ENCODE results near the gene CCDC71L. TPM values are rescaled to one million over a fixed set of nuclear protein-coding genes. Genes with fewer than 3 reads are reported as not detected.

The CCDC71L gene
- polyA plus RNA-seq, 3 donors = 4.9 to 146 (median 60.8) TPM

DNA sequence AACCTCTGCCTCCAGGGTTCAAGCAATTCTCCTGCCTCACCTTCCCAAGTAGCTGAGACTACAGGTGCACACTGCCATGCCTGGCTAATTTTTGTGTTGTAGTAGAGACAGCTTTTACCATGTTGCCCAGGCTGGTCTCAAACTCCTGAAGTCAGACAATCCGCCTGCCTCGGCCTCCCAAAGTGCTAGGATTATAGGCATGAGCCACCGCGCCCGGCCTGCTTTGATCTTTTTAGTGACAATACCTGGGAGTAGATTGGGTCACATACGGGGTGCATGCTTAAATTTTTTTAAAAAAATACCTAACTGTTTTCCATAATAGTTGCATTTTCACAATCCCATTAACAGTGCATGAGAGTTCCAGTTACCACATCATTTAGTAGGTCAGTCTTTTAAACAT is 47.7 kb downstream of the CCDC71L start:
- 95 to 96% (median 95%) methylated on average over 6 of the region's 6 CpGs for WGBS, 3 donors
- H3K27ac ChIP-seq (ENCODE audit: low read depth, low read length) = no peak overlapping the region

DNA sequence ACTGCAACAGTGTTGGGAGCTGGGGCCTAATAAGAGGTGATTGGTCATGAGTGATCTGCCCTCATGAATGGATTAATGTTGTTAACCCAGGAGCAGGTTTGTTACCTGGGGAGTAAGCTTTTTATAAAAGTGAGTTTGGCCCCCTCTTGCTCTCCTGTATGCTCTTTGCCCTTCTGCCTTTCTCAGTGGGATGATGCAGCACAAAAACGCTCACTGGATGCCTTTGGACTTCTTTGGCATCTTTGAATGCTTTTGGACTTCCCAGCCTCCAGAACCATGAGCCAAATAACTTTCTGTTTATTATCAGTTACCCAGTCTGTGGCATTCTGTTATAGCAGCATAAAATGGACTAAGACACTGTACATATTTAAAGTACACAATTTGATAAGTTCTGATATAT is 48.5 kb downstream of the CCDC71L start:
- 79 to 94% (median 91%) methylated on average over 1 of the region's 1 CpG for WGBS, 3 donors
- H3K27ac ChIP-seq (ENCODE audit: low read depth, low read length) = no peak overlapping the region

DNA sequence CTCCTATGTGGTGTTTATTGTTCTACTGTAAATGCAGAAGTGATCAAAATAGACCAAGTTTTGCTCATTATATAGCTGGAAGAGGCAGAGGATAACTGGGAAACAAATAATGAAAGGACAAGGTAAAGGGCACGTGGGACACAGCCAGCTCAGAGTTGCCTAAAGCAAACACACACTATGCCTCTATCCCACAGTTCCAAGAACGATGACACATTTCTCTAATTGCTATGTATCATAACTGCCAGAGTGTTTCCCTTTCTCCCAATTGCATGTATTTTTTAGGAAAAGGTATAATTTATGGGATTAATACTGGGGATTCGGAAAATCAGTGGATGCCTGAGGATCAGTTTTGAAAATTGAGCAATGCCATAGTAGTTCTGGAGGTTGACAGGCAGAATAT is 49.0 kb downstream of the CCDC71L start:
- no peak overlapping the region for H3K27ac ChIP-seq (ENCODE audit: low read depth, low read length)
- WGBS, 3 donors = 70 to 83% (median 77%) methylated on average over 3 of the region's 3 CpGs

DNA sequence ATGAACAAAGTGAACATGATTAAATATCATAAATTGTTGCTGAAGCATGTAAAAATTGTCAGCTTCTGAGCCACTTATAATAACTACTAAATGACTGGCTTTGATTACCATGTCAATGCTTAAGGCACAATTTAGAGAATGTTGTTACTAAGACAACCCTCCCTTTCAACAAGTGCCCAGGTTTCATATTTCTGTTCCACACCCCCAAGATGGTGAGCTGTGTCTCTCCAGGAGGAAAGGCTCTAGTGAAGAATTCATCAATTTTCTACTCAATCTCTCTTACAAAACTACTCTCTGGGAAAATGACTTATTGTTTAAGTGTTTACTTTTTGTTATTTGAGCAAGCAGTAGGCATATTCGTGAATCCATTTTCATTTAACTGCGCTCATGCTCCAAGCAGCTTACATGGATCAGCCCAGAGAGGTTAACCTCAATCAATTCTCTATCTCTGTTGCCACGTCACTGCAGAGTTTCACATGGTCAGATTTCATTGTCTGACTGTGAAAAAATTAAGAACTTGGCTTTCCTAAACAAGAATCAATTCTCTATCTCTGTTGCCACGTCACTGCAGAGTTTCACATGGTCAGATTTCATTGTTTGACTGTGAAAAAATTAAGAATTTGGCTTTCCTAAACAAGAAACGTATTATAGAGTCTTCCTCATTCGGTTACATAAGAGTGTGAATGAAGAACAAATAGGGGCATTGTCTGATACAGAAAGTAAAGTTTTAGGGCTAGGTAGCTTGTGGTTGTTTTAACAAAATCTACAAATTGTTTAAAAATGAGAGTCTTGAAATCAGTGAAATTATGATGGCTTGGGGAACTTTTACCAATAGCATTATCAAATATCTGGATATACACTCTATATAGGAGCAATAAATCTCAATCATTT is 49.7 kb downstream of the CCDC71L start:
- WGBS, 3 donors = 48 to 80% (median 76%) methylated on average over 6 of the region's 6 CpGs
- no peak overlapping the region for H3K27ac ChIP-seq (ENCODE audit: low read depth, low read length)

DNA sequence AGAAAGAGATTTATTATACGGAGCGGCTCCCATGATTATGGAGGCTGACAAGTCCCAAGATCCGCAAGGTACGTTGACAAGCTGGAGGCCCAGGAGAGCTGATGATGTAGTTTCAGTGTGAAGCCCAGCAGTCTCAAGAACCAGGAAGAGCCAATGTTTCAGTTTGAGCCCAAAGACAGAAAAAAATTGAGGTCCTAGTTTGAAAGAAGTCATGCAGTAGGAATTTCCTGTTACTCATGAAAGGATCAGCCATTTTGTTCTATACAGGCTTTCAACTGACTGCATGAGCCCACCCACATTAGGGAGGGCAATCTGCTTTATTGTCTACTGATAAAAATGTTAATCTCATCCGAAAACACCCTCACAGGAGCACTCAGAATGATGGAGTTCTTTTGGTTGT is 51.5 kb downstream of the CCDC71L start:
- WGBS, 3 donors = 91 to 97% (median 93%) methylated on average over 5 of the region's 5 CpGs
- H3K27ac ChIP-seq (ENCODE audit: low read depth, low read length) = no peak overlapping the region

DNA sequence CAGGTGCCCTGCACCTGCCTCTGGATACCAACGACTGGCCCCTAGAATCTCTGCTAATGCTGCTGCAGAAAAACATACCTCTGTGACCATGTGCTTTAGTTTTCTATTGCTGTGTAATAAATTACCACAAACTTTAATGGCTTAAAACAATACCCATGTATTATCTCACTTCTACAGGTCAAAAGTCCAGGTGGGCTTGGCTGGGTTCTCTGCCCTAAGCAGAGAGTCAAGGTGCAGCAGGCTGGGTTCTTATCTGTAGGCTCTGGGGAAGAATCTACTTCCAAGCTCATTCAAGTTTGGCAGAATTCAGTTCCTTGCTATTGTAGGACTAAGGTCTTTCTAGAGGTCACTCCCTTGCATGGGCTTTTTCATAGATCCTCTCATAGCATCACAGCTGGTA is 52.3 kb downstream of the CCDC71L start:
- WGBS, 3 donors = 50 to 100% (median 93%) methylated on average over 1 of the region's 1 CpG
- H3K27ac ChIP-seq (ENCODE audit: low read depth, low read length) = no peak overlapping the region

Other genes with a start within 250 kb of the CCDC71L start
- gene PIK3CG, start 204.1 kb upstream of the CCDC71L start, polyA plus RNA-seq = 1 to 10 TPM in 1 of 3 donors, under 1 TPM in 2; 0.16 to 1.2 (median 0.79) TPM